Ascending aorta (tissue), 2 donors: ENCODE measurements around the gene NCK1. TPM values are rescaled to one million over a fixed set of nuclear protein-coding genes. Genes with fewer than 3 reads are reported as not detected.

Experiments used
- DNase-seq, 2 donors: peaks; one replicate each; pipeline ENCODE4 v3.0.0-alpha.2; 2019; ENCODE audit warnings: low spot score in 2 of 2
- H3K27ac ChIP-seq, 2 donors: fragments of 200-600 bp; sonication (generic); one replicate each; pipeline ENCODE4 v1.5.1; 2016 to 2017; ENCODE audit warnings: mild to moderate bottlenecking in 1 of 2
- H3K27me3 ChIP-seq: fragments of 200-600 bp; sonication (generic); one replicate; pipeline ENCODE4 v1.5.1; 2017
- H3K36me3 ChIP-seq, 2 donors: fragments of 200-600 bp; sonication (generic); one replicate each; pipeline ENCODE4 v1.5.1; 2016
- H3K4me1 ChIP-seq, 2 donors: fragments of 200-600 bp; sonication (generic); one replicate each; pipeline ENCODE4 v1.5.1; 2016 to 2017; ENCODE audit warnings: mild to moderate bottlenecking in 1 of 2
- H3K4me3 ChIP-seq, 2 donors: fragments of 200-600 bp; sonication (generic); one replicate each; pipeline ENCODE4 v1.5.1; 2016 to 2017; ENCODE audit warnings: mild to moderate bottlenecking in 1 of 2
- H3K9me3 ChIP-seq, 2 donors: fragments of 200-600 bp; sonication (generic); one replicate each; pipeline ENCODE4 v1.5.1; 2016
- intact Hi-C: fragments of 100-400 bp; cut with DNase I; formaldehyde crosslinking; loops from one replicate; pipeline ENCODE4 v1.15.1; 2023
- total RNA-seq: library from RNA; depleted of rRNA; stranded (reverse); fragments of >200 nt; gene quantifications from one replicate; pipeline ENCODE4 v1.1.0, GENCODE V29; 2016
- TF ChIP-seq, protein P1 (sequence below), 3 experiments: fragments of 200-600 bp in 2 of 3; fragments of 450-650 bp in 1 of 3; sonication (generic) in 2 of 3; IDR thresholded peaks; one replicate each; pipeline ENCODE4 v1.5.1; 2016 to 2019; ENCODE audit warnings: antibody characterized with exemption in 3 of 3, mild to moderate bottlenecking in 1 of 3, moderate library complexity in 1 of 3

The NCK1 gene
- 45.6 TPM for total RNA-seq

- peak within 1 kb of the TSS; percentile 91 to 92 for H3K27ac ChIP-seq
- H3K9me3 ChIP-seq: no peaks in the 10 kb centered on the region
- H3K27me3 ChIP-seq: no peaks in the 10 kb centered on the region
- intact Hi-C loops: loop anchor here (1.0 to 10.0 kb wide), 8 partner anchors 44 to 897 kb away; partner anchors contain the start of genes MSL2, PCCB, PPP2R3A and STAG1
- peak; percentile 97 to 99 for DNase-seq
- TF ChIP-seq, protein P1, sequence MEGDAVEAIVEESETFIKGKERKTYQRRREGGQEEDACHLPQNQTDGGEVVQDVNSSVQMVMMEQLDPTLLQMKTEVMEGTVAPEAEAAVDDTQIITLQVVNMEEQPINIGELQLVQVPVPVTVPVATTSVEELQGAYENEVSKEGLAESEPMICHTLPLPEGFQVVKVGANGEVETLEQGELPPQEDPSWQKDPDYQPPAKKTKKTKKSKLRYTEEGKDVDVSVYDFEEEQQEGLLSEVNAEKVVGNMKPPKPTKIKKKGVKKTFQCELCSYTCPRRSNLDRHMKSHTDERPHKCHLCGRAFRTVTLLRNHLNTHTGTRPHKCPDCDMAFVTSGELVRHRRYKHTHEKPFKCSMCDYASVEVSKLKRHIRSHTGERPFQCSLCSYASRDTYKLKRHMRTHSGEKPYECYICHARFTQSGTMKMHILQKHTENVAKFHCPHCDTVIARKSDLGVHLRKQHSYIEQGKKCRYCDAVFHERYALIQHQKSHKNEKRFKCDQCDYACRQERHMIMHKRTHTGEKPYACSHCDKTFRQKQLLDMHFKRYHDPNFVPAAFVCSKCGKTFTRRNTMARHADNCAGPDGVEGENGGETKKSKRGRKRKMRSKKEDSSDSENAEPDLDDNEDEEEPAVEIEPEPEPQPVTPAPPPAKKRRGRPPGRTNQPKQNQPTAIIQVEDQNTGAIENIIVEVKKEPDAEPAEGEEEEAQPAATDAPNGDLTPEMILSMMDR (IDR thresholded peaks at IDR 0.05): peak in 2 of 3 experiments; percentile 14 to 17
- H3K36me3 ChIP-seq: no peaks in the 10 kb centered on the region
- peaks cover 0 to 9% of the 10 kb centered on the region in 2 donors for H3K4me1 ChIP-seq
- H3K4me3 ChIP-seq: peak within 1 kb of the TSS; percentile 78 to 85
Observed at GRCh38 chr3:136861890-136862616, at the start of gene NCK1. Gene NCK1, plus strand, starts transcription at chr3:136862208. Its CDS starts 65,794 bp downstream, at chr3:136928002.

DNA sequence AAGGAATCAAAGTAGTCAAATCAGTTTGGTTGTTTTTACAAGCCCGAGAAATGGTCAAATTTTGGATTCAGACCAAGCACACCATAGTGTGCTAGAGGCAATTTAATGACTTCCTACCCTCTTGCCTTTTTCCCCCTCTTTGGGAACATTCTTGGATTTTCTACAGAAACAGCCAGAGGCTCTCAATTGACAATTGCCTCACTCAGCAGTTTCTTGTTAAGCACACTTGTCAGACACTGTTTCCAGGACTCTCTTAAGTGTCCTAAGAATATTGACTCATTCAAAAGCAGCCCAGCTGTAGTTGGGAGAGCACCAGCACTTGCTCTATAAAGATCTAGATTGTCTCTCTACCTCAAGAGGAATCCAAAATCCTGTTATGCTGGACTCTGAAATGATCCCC, 44.6 kb upstream of the NCK1 start:
- H3K27ac ChIP-seq: no peak overlapping the region
- intact Hi-C loops: no loop called here
- no peaks in the 10 kb centered on the region for H3K9me3 ChIP-seq
- H3K4me3 ChIP-seq: no peak overlapping the region
- H3K27me3 ChIP-seq: no peaks in the 10 kb centered on the region
- peaks cover 2 to 6% of the 10 kb centered on the region in 2 donors for H3K4me1 ChIP-seq
- TF ChIP-seq, protein P1 (IDR thresholded peaks at IDR 0.05): no peak
- no peaks in the 10 kb centered on the region for H3K36me3 ChIP-seq
- no peak for DNase-seq

DNA sequence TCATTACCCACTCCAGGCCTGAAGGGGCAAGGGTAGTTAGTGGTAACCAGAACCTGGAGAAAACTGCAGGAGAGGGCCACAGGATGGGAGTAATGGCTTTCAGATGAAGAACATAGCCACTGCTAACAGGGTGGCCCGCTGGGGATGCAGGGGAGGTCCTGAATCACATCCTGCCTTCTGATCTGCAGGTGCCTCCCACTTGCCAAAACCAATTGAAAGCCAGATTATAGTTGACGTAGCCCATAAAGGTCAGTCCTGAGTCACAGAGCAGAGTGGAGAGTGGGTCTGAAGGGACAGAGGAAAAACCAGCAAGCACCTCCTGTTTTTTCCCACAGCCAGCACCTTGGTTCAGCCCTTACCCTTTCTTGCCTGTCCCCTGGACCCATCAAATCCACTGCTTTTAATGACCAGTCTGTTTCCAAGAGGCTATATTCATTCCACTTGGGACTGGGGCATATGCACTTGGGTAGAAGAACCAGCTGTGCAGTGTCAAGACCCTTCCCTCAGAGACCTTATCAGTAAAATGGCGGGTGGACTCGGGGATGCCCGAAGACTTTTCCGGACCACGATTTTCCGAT, 43.7 kb upstream of the NCK1 start:
- no peaks in the 10 kb centered on the region for H3K9me3 ChIP-seq
- TF ChIP-seq, protein P1 (IDR thresholded peaks at IDR 0.05): no peak
- H3K27ac ChIP-seq: peak overlapping the region; percentile 63 to 84
- H3K36me3 ChIP-seq: no peaks in the 10 kb centered on the region
- H3K27me3 ChIP-seq: no peaks in the 10 kb centered on the region
- H3K4me3 ChIP-seq: peak overlapping the region; percentile 72 to 88
- intact Hi-C loops: loop anchor here (1.0 to 2.0 kb wide), 3 partner anchors 31 to 195 kb away; partner anchors contain the start of gene NCK1
- H3K4me1 ChIP-seq: peaks cover 2 to 6% of the 10 kb centered on the region in 2 donors
- peak; percentile 10 to 82 for DNase-seq

- Histone ChIP-seq H3K9me3 (peaks cover 0 to 4% of the 10 kb centered on the region in 2 donors), H3K4me1 (peaks cover 2 to 6% of the 10 kb centered on the region in 2 donors), H3K27me3 (no peaks in the 10 kb centered on the region), H3K36me3 (no peaks in the 10 kb centered on the region), H3K4me3 (peak within 1 kb of the TSS; percentile 72 to 88), H3K27ac (peak within 1 kb of the TSS; percentile 63 to 84)
- DNase-seq: peak; percentile 10 to 76
- intact Hi-C loops: loop anchor here (1.0 to 2.0 kb wide), 4 partner anchors 32 to 194 kb away; partner anchors contain the start of genes NCK1 and STAG1
- TF ChIP-seq, protein P1 (IDR thresholded peaks at IDR 0.05): peak in 1 of 3 experiments; percentile 13
Observed at GRCh38 chr3:136818769-136819391, 43.1 kb upstream of the NCK1 start, which contains the start of gene SLC35G2. Gene SLC35G2, plus strand, starts transcription at chr3:136819126. Its CDS starts 35,335 bp downstream, at chr3:136854461.

- Histone ChIP-seq H3K36me3 (no peaks in the 10 kb centered on the region), H3K27me3 (no peaks in the 10 kb centered on the region), H3K27ac (peak overlapping the region; percentile 63 to 84), H3K9me3 (peaks cover 0 to 4% of the 10 kb centered on the region in 2 donors), H3K4me3 (peak overlapping the region; percentile 72 to 88), H3K4me1 (peaks cover 2 to 6% of the 10 kb centered on the region in 2 donors)
- DNase-seq: no peak
- TF ChIP-seq, protein P1 (IDR thresholded peaks at IDR 0.05): no peak
- intact Hi-C loops: loop anchor here (1.0 to 2.0 kb wide), 3 partner anchors 33 to 193 kb away; partner anchors contain the start of gene STAG1
Observed at GRCh38 chr3:136819392-136819730, 42.6 kb upstream of the NCK1 start.
